HG03159 (cell line): Measurements from ENCODE around the gene CDYL2.
"Not testable (repeated sequence)": the region's sequence is repeated elsewhere in the genome, so short reads cannot be mapped to it uniquely, and the experiment has no call there.

Experiments used
- ATAC-seq: cut with Tn5 transposase; IDR thresholded peaks from one replicate; pipeline ENCODE4 v1.9.1; 2021; ENCODE audit warnings: mild to moderate bottlenecking, moderate library complexity; ENCODE audit not compliant: unreplicated experiment

CDYL2 gene

DNA sequence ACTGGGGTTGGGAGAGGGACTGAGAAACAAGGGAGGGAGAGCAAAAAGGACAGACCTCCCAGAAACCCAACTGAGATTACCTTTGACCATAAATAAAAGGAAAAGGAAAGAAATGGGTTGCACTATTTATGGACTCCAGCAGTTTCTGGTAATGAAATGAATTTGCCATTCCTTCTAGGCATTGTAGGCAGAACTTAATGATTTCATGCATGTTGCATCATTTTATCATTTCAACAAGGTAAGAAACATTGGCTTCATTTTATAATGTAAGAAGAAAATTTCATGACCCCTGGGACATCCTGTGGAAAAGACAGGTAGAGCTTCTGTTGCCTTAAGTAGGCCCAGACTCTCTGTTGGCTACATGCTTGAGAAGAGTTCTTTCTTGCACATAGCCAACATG is 8.2 kb upstream of the CDYL2 start:
- no peak for ATAC-seq

DNA sequence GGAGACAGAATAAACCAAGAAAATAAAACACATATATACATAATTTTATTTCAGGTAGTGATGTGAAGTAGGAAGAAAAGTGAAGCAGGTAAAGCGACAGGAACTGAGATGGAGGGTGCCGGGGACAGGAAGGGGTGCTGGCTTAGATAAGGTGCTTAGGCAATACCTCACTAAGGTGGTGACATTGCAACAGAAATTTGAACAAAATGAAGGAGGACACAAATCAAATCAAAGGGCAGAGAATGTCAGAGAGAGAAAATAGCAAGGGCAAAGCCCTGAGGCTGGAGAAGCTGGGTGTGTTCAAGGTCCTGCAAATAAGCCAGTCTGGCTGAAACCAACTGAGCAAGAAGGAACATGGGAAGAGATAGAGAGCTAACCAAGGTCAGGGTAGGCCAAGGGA is 5.0 kb upstream of the CDYL2 start:
- no peak for ATAC-seq

DNA sequence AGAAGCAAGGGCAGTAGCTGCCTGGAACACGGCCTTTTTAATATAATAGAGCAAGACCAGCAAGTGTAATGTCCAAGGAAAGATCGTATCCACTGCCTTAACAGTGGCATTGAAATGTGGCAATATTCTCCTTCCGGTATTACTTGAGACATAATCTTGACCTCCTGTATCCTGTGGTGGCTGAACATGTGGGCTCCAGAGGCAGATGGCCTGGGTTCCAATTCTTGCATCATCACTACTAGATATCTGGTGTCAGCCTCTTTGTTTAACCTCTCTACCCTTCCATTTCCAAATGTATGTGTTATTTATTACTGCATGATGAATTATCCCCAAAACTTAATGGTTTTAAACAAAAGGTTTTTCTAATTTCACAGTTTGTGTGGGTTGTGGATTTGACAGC is 3.5 kb upstream of the CDYL2 start:
- ATAC-seq: no peak

DNA sequence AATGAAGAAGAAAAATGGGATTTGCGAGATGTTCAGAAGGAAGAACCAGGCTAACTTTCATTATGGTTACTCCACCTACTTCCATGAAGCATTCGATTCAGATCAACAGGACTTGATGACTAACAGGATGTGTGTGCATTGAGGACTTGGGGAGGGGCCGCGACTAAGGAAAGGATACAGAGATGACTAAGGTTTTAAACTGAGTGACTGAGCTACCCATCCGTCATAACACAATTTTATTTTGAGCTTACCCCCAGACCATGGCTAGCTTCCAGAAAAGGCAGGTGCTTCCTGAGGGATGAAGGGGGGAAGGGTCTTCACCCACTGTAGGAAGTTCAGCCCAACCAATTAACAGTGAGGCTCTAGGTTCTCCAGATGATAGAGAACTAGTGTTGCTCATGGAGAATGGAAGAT is 2.5 kb upstream of the CDYL2 start:
- no peak for ATAC-seq

DNA sequence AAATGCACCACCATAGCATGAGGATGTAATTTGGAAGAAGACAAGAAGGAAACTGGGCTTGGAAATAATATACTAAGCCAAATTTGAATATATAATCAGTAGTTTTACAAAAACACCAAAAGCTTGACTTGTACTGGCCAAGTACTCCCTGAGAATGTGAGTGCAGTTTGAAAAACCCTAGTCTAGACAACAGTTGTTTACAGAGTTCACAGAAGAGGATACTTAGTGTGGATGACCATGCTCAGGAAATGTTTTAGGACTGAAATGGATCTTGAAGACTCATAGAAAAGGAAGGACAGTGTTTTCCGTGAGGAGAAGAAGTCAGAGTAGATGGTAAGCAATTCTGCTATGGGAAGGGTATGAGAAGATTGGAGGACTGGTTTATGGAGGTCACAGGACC is 1.9 kb upstream of the CDYL2 start:
- ATAC-seq: no peak

DNA sequence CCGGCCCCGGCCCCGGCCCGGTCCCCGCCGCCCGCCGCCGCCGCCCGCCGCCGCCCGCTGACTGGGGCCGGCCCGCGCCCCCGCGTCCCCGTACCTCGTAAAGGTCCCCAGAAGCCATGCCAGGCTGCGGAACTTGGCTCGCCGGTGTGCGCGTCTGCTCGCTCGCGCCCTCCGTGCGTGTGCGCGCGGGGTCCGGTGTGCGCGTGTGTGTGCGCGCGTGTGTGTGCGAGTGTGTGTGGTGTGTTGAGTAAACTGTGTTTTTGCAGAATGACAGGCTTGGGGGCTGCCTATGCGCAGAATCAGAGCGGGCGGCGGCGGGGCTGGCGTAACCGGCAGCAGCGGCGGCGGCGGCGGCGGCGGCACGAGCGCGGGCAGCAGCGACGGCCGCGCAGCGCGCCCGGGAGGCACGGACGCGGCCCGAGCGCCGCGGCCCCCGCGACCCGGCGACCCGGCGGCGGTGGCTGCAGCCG is 307 bp downstream of the CDYL2 start:
- peak; percentile 53 for ATAC-seq

DNA sequence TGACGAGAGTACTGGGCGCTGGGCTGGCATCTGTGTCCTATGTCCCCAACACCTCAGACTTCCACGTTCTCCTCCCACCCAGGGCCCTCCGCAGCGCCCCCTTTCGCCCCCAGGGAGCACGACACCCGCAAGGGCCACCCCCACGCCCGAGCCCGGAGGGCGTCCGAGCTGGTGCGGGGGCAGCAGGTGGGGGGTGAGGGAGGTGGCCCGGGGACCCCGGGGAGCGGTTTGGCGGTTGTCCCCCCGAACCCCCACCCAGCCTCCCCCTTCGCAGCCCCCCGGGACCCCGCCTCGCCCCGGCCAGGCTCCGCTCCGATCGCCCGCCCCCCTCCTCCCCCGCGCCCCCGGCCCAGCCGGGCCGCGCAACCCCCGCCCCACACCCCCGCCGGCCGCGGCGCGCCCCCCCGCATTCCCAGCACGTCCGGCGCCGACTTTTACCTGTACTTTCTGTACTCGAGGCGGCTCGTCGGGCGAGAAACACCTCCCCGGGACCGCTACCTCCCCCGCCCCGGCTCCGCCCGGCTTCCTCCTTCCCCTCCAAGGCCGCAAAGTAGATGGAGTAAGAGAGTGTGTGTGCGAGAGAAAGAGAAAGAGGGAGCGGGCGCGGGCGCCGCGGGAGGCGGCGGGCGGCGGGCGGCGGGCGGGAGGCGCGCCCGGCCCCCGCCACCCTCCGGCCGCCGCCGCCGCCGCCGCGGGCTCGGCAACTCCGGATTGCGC is 901 bp downstream of the CDYL2 start:
- no peak for ATAC-seq

DNA sequence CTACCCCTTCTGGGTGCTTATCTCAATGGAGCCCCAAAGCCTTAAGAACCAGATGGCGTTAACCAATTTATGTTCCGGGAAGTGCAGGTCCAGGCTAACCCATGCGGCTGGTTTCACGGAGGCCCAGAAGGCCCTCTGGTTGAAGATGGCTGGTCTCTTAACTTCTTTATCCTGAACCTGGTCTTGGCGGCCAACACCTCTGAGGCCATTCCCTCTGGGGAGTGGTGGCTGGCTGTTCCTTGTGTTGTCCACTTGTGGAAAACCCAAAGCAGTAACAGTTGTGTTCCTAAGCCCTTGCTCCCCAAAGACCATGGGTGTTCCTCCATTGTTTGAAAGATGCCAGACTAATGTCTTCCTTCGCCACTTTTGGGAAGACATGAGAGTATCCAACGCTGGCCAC is 1.5 kb downstream of the CDYL2 start:
- no peak for ATAC-seq

DNA sequence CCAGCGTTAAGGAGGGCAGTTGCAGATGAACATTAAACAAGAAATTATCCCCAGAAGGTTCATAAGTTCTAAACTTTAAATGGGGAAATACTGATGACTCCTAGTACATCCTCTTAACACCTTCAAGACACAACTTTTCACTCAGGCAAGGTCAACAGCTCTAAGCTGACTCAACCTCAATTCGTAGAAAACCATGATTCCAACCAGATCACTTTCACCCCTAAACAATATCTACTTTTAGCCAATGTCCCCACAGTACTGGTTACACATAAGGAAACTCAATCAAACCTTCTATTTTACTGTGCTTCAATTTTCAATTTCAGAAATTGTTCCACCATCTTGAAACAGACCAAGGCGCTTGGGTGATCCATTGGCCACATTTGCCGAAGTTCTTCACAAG is 2.3 kb downstream of the CDYL2 start:
- ATAC-seq: no peak

DNA sequence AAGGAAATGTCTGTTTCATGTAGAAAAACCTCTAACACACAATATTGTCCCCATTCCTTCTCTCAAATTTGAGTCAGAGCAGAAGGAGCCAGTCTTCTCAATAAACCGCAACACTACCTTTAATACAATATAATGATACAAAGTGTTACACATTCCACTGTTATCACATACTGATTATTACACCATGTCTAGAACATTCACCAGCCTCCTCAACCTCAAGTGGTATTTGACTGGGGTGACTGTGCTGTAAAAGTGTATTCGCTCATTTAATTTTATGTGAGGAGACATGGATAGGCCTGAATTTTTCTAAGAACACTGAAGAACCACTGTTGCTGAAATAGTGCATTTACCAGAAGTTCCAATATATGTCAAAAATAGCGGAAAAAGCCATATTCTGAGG is 10.3 kb downstream of the CDYL2 start:
- no peak for ATAC-seq

DNA sequence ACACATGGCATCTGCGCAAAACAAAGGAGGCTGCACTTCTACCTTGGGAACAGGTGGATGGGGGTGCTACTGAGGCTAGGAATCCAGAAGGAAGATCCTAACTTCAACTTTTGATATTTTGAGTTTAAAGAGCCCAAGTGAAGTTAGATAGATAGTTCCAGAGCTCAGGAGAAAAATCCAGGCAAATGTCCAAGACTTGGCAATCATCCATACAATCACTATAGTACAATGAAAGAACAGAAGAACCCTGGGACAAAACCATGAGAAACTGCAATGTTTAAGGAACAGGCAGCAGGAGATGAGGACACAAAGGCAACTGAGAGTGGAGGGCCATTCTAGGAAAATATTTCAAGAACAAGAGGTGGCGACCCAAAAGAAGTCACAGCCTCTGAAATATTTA is 12.4 kb downstream of the CDYL2 start:
- no peak for ATAC-seq

DNA sequence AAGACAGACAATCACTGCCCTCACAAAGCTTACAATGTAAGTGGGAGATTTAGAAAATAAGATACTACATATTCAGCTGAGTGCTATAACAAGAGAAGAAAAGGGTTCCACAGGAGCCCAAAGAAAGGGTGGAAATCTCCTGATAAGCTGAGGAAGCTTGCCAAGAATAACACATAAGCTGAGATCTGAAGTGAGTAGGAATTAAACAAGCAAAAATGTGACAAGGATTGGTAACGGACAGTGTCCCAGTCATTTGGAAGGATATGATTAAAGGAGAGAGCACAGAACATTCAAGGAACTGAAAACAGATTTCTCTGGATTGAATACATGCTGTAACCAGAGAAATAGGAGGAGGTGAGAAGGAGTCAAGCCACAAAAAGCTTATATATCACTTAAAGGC is 13.0 kb downstream of the CDYL2 start:
- ATAC-seq: no peak

DNA sequence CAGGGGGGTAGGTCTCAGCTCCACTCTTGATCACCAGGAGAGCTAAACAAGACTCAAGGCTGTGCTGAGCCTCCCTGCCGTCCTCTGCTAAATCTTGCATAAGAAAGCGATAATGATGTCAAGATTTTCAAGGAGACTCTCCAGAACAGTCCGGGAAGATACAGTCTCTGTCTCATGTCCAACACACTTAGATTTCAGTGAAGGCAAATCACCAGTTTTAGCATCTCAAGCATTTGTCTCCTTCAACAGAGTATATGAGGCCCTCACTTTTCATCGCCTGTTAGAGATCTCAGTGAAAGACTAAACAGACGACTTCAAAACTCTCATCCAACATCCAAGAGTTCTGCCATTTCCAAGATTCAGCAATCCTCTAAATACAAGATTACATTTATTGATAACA is 13.6 kb downstream of the CDYL2 start:
- no peak for ATAC-seq

DNA sequence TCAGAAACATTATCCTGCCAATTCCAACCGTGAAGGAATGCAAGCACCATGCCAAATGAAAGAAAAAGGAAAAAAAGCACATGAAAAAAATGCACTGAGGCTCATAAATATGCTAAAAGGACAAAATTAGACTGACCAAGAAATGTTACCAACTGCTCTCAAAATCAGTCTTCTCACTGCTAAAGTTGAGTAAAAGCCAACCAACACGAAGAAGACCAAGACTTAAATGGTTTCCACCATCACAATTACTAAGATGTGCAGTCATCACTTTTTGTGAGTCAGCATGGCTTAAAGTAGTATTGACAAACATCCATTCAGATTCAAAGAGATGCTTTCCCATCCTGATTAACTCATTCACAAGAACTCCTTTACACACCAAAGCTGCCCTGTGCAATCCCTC is 16.4 kb downstream of the CDYL2 start:
- no peak for ATAC-seq

DNA sequence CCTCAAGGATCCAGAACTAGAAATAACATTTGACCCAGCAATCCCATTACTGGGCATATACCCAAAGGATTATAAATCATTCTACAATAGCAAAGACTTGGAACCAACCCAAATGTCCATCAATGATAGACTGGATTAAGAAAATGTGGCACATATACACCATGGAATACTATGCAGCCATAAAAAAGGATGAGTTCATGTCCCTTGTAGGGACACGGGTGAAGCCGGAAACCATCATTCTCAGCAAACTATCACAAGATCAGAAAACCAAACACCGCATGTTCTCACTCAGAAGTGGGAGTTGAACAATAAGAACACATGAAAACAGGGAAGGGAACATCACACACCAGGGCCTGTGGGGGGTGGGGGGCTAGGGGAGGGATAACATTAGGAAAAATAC is 17.8 kb downstream of the CDYL2 start:
- ATAC-seq: not testable (repeated sequence)

DNA sequence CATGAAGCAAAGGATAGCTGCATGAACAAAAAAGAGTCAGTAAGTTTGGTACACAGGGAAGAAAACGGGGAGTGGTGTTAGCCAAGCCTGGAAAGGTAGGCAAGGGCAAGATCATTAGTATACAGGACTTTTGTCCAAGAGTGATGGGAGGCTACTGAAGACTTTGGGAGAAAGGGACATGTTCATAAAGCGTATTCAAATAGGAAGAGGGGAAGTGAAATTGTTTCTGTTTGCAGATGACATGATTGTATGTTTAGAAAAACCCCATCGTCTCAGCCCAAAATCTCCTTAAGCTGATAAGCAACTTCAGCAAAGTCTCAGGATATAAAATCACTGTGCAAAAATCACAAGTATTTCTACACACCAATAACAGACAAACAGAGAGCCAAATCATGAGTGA is 19.4 kb downstream of the CDYL2 start:
- ATAC-seq: no peak

DNA sequence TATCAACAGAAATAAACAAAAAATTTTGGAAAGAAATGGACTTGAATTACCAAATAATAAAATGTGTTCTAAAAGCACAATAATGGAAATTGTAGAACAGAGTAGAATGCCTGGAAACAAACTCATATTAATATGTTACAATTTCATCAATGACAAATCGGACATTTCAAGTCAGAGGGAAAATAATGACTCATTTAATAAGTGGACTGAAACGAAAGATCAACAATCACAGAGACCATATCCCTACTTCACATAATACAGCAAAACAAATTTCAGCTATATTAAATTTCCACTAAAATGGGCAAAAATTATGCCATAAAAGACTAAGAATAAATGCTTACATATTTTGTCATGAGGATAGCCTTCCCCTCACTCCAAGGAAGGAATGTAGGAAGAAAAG is 25.7 kb downstream of the CDYL2 start:
- ATAC-seq: no peak

DNA sequence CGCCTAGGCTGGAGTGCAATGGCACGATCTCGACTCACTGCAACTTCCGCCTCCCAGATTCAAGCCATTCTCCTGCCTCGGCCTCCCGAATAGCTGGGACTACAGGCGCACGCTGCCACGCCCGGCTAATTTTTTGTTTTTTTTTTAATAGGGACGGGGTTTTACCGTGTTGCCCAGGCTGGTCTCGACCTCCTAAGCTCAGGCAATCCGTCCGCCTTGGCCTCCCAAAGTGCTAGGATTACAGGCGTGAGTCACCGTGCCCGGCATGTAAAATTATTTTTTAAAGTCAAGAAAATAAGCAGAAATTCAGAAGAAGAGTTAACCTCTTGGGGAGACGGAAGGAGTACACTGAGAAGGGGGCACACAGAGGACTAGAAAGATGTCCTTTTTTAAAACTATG is 27.5 kb downstream of the CDYL2 start:
- no peak for ATAC-seq

DNA sequence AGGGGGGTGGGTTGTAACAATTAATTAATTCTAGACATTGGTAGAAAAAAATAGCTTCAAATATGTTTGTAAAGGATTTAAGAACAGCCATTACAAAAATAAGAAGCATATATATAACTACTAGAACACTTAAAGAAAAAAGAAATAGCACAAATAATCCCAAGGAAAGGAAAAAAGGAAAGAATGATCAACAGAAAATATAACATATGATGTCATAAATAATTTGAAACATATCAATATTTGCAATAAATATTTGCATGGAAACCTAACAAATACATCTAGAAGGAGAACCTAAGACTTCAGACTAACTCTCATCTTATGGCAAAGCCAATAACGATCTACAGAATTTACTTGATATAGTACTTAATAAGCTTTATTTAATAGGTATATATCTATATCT is 28.9 kb downstream of the CDYL2 start:
- ATAC-seq: no peak

DNA sequence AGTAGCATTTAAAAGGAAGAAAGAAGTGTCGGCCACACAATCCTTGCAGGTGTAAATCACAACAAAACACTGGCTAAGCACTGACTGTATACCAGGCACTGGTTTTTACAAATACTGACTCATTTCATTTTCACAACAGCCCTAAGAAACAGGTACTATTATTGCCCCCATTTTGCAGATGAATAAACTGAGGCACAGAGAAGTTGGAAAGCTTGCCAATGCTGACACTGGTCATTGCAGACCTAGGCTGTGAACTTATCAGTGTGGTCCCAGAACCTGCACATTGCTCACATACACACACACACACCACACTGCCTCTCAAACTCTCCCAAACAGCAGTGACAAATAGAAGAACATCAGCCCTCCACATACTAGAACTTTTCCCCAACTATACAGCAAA is 37.6 kb downstream of the CDYL2 start:
- ATAC-seq: no peak

DNA sequence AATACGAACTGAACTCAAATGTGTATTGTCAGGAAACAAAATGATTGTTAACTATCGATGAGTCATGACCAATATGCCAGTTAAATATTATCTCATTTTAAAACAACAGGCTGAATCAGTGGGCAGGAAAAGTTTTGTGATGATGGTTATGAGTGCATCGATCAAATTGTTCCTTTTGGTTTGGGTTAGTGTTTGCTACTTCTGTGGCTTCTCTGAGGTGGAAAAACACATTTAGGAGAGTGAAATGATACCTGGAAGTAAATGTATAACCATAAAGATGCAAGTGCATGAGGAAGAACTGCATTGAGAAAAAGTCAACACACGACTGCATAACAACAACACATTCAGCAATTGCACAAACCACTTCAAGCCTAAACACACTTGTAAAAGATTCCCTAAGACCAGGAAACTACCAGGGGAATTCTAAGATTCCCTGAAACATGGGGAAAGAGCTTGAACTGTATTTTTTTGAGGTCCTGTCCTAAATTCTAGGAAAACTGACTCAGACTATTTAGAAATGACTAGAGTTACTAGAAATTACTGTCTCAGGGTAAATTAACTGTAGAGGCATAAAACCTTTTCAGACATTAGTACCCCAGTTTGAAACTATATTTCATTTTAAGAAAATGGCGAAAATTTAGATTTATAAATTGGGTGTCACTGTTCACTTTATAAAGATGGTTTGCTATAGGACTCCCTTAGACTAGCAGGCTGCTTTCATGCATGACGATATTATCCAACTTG is 44.8 kb downstream of the CDYL2 start:
- no peak for ATAC-seq

DNA sequence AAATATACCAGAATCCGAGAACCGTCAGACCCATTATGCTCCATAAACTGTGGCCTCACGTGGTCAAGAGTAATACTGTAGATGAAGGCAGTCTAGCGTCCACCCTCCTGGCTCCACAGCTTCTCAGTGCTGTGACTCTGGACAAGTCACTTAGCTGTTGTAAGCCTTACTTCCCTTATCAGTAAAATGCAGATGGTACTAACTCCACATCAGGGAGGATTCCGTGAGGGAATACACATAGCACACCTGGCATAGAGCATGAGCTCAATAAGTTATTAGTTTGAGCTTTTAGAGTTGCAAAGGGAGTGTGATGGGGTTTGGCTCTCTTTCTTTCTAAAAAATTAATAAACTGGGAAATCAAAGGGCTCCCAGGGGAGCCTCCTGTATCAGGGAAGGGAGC is 49.9 kb downstream of the CDYL2 start:
- no peak for ATAC-seq

DNA sequence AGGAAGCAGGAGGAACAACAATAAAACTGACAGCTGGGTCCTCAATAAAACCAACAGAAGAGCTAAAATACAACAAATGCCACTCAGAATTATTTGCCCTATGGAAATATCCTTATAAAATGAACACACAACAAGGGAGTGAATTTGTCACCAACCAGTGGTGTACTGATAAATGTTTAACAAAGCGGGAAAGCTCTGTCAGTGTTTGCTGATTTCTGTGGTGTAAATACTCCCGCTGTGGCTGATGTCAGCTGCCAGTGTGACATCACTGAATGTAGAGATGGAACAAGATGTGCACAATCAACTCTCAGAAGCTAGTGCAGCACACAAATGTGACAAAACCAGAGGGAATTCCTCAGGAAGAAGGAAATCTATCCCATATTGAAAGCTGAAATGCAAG is 51.9 kb downstream of the CDYL2 start:
- no peak for ATAC-seq
